Fibroblast of the aortic adventitia (primary cell): ENCODE measurements around the gene HMGXB4. TPM values are rescaled to one million over a fixed set of nuclear protein-coding genes. Genes with fewer than 3 reads are reported as not detected.

Experiments
- DNase-seq: peaks from one replicate; pipeline ENCODE4 v3.0.0-alpha.2; 2010; ENCODE audit warnings: low read depth
- H3K4me3 ChIP-seq: 2 replicates; pipeline ENCODE4 v1.5.1; 2011; ENCODE audit warnings: low read depth, mild to moderate bottlenecking, control low read depth, low read length, moderate library complexity
- CTCF ChIP-seq: IDR thresholded peaks from 2 replicates; pipeline ENCODE4 v1.5.1; 2011; ENCODE audit warnings: mild to moderate bottlenecking, low read length, control low read depth, inconsistent platforms; ENCODE audit not compliant: insufficient read depth
- small RNA-seq: library from RNA; depleted of rRNA; stranded (forward); fragments of <200 nt; gene quantifications from one replicate; pipeline ENCODE3, GENCODE V24; 2012
- total RNA-seq: library from RNA; depleted of rRNA; stranded (reverse); fragments of >200 nt; gene quantifications from 2 replicates; pipeline ENCODE4 v1.2.3, GENCODE V29; 2012; ENCODE audit warnings: low replicate concordance

The HMGXB4 gene
- total RNA-seq, 1 donor, result 29.7 TPM

- no peak for DNase-seq
- H3K4me3 ChIP-seq, result no peak overlapping the region
- no peak for TF ChIP-seq CTCF
Observed at GRCh38 chr22:35341090-35341874, 84.0 kb downstream of the HMGXB4 start.

GRCh38 chr22:35342390-35342789, 85.1 kb downstream of the HMGXB4 start:
- no peak for TF ChIP-seq CTCF
- H3K4me3 ChIP-seq, result no peak overlapping the region
- no peak for DNase-seq

- no peak for DNase-seq
- no peak overlapping the region for H3K4me3 ChIP-seq
- TF ChIP-seq CTCF, result no peak
Observed at GRCh38 chr22:35343664-35344550, 86.6 kb downstream of the HMGXB4 start.

GRCh38 chr22:35344956-35345690, 87.8 kb downstream of the HMGXB4 start:
- no peak for DNase-seq
- TF ChIP-seq CTCF, result no peak
- H3K4me3 ChIP-seq, result no peak overlapping the region

Small RNAs within 50 kb of the gene (small RNA-seq; reads per million reads assigned to genes)
- gene MIR3909 (4.4 reads per million, percentile 87 among the genes with 10 or more reads in this experiment), gene MIR6069 (not detected), gene RNU7-167P (not detected)

Other genes starting within 250 kb of the HMGXB4 start
- gene ISX, start 191.3 kb upstream of the HMGXB4 start, total RNA-seq, result not detected in 2 replicates
- 25.7 and 48.8 TPM in 2 replicates for gene TOM1, start 42.4 kb downstream of the HMGXB4 start, total RNA-seq
- 59.2 and 170 TPM in 2 replicates for gene HMOX1, start 123.6 kb downstream of the HMGXB4 start, total RNA-seq
- gene MCM5, start 142.6 kb downstream of the HMGXB4 start, total RNA-seq, result 3.4 and 76.9 TPM in 2 replicates